Activated naive CD4-positive, alpha-beta T cell treated with anti-CD3 and anti-CD28 coated beads, Interleukin-2, amount 10 ng/mL, durations not matched to agents 7 days and 5 days (primary cell): Measurements from ENCODE around the gene SUFU.
A peak's percentile ranks its signal among the peaks of the same experiment; 100 is the strongest.

Experiments
- CTCF ChIA-PET: fragments of 350-600 bp; sonication (Branson Sonifier 250); formaldehyde crosslinking; loops from one replicate; lab custom pipeline; 2021; ENCODE audit warnings: antibody characterized with exemption; lab: Charles Lee
- DNase-seq: peaks from one replicate; pipeline ENCODE4 v3.0.0-alpha.2; 2020
- H3K27ac Mint-ChIP-seq: one replicate; pipeline ENCODE4 v1.8.0; 2021; ENCODE audit warnings: mild to moderate bottlenecking, moderate library complexity, mixed read lengths
- H3K27me3 Mint-ChIP-seq: one replicate; pipeline ENCODE4 v1.8.0; 2021; ENCODE audit warnings: mild to moderate bottlenecking, mixed read lengths
- H3K36me3 Mint-ChIP-seq: one replicate; pipeline ENCODE4 v1.8.0; 2021; ENCODE audit warnings: mixed read lengths
- H3K4me1 Mint-ChIP-seq: one replicate; pipeline ENCODE4 v1.8.0; 2021; ENCODE audit warnings: mixed read lengths
- H3K4me3 Mint-ChIP-seq: one replicate; pipeline ENCODE4 v1.8.0; 2021; ENCODE audit warnings: mild to moderate bottlenecking, moderate library complexity, mixed read lengths
- H3K9me3 Mint-ChIP-seq: one replicate; pipeline ENCODE4 v1.8.0; 2021; ENCODE audit warnings: mixed read lengths

The SUFU gene

DNA sequence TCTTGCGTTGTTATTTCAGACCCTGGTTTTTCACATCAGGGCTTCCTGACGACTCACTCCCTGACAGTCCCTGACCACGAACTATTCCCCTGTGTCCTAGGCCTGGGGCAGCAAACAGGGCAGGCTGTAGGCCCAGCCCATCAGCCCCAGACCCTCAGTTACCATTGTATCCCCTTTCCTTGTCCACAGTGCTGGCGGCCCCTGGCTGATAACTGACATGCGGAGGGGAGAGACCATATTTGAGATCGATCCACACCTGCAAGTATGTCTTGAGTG, 90.0 kb downstream of the SUFU start:
- no peak overlapping the region for H3K27ac Mint-ChIP-seq
- peaks cover 3% of the 10 kb centered on the region for H3K36me3 Mint-ChIP-seq
- DNase-seq, result no peak
- H3K9me3 Mint-ChIP-seq, result no peaks in the 10 kb centered on the region
- no peak overlapping the region for H3K4me3 Mint-ChIP-seq
- H3K27me3 Mint-ChIP-seq, result no peaks in the 10 kb centered on the region
- no peaks in the 10 kb centered on the region for H3K4me1 Mint-ChIP-seq
- CTCF ChIA-PET, result interaction anchor here (1.1 kb wide), 1 partner anchor 91 kb away, joined by 3 read pairs; no protein-coding TSS in a partner anchor

DNA sequence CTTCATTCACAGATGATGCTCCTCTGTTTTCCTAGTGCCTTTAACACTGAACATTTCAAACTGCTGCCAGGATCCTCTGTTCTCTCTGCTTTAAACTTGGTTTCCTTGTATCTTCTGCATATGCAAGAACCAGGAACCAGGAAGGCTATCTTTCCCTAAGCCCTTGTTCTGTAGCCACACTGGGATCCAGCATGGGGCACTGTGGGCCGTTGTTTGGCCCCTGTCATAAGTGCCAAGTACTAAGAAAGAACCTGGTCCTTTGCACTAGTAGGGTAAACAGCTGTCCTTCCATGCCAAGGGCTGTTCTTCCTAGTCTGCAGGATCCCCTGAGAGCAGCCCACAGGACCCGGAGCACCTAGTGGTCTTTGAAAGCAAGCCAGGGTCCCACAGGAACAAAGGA, 91.5 kb downstream of the SUFU start:
- H3K36me3 Mint-ChIP-seq, result peaks cover 3% of the 10 kb centered on the region
- no peaks in the 10 kb centered on the region for H3K27me3 Mint-ChIP-seq
- no peaks in the 10 kb centered on the region for H3K9me3 Mint-ChIP-seq
- no peak overlapping the region for H3K4me3 Mint-ChIP-seq
- no peak for DNase-seq
- CTCF ChIA-PET, result interaction anchor here (0.9 to 2.8 kb wide), 6 partner anchors 10 to 117 kb away, joined by 3 to 13 read pairs (median 4); no protein-coding TSS in a partner anchor
- no peaks in the 10 kb centered on the region for H3K4me1 Mint-ChIP-seq
- no peak overlapping the region for H3K27ac Mint-ChIP-seq

DNA sequence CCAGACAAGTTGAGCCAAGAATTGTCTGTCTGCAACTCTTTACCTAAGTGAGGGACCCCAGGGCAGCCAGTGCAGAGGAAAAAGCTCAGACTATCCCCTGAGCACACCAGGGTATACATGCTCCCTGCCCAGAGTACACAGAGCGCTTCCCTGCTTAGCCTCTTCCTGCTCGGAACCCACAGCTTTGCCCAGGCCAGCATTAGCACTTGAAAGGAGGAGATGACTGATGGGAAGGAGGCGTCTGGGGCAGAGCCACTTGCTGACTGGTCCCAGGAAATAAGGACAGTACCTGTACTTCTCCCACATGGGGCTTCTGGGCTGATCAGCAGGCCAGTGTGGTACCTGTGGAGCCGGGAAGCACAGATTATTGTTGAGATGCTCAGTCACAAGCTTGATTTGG, 92.1 kb downstream of the SUFU start:
- Mint-ChIP-seq H3K4me1 (no peaks in the 10 kb centered on the region), H3K27me3 (no peaks in the 10 kb centered on the region), H3K27ac (no peak overlapping the region), H3K36me3 (peaks cover 5% of the 10 kb centered on the region), H3K9me3 (no peaks in the 10 kb centered on the region), H3K4me3 (no peak overlapping the region)
- CTCF ChIA-PET, result interaction anchor here (0.7 to 2.8 kb wide), 12 partner anchors 8 to 241 kb away, joined by 3 to 13 read pairs (median 4); partner anchors contain the start of gene SUFU
- DNase-seq, result no peak

DNA sequence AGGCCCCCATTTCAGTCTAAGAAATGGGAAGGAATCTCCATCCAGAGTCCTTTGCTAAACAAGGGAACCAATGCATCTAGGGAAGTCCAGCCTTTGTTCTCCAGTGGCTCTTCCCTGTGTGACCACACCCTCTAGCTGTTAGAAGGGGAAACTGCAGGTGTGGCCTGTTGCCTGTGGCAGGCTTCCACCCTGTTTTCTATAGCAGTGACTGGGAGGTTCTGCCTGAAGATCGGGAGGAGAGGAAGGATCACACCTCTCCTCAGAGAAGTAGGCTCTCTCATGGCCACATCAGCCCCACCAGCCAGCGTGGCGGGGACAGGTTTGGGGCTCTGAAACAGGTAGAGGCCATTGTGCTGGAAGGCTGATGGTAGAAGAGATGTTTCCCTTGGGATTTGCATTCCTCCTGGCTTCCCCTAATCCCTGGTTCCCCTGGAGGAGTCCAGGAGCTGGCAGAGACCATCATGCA, 92.8 kb downstream of the SUFU start:
- peak; percentile 48 for DNase-seq

DNA sequence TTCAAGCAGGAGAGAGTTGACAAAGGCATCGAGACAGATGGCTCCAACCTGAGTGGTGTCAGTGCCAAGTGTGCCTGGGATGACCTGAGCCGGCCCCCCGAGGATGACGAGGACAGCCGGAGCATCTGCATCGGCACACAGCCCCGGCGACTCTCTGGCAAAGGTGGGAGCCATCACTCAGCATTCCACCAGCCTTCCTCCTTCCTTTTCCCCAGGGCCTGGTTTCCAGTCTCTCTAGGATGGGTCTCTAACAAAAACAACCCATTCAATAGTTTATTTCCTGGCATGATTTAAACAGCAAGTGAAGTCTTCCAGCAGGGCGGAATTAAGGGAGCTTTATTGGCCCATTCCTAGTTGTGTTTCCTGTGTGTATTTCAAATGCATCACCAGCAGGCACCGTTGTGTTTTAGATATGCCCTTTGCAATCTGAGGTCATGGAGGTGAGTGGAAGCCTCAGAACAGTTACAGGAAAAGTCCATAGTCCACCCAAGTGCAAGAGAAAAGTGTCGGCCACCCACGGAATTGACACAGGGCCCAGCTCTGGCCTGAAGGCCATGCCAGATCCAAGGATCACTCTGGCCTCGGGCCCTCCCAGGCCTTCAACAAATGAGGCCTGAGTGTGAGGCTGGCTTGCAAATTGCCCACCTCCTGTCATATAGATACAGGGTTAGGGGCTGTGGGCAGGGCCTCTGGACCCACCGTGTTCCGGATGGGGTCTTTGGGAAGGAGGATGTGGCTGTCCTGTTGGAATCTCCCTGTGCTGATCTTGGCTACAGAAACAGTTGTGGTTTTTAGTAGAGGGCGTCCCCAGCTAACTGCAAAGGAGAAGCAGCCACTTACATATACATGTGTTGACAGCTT, 93.6 kb downstream of the SUFU start:
- DNase-seq, result no peak
- no peaks in the 10 kb centered on the region for H3K4me1 Mint-ChIP-seq
- no peaks in the 10 kb centered on the region for H3K9me3 Mint-ChIP-seq
- CTCF ChIA-PET, result interaction anchor here (0.7 to 2.8 kb wide), 9 partner anchors 8 to 242 kb away, joined by 3 to 13 read pairs (median 4); partner anchors contain the start of gene SUFU
- H3K36me3 Mint-ChIP-seq, result peaks cover 5% of the 10 kb centered on the region
- no peak overlapping the region for H3K27ac Mint-ChIP-seq
- H3K27me3 Mint-ChIP-seq, result no peaks in the 10 kb centered on the region
- no peak overlapping the region for H3K4me3 Mint-ChIP-seq

More for the DNA sequence above, 92.8 kb downstream of the SUFU start:
- H3K27me3 Mint-ChIP-seq, result no peaks in the 10 kb centered on the region
- H3K4me3 Mint-ChIP-seq, result no peak overlapping the region
- H3K9me3 Mint-ChIP-seq, result no peaks in the 10 kb centered on the region
- H3K4me1 Mint-ChIP-seq, result no peaks in the 10 kb centered on the region
- no peak overlapping the region for H3K27ac Mint-ChIP-seq
- H3K36me3 Mint-ChIP-seq, result peaks cover 5% of the 10 kb centered on the region
- CTCF ChIA-PET, result interaction anchor here (1.1 to 2.8 kb wide), 9 partner anchors 9 to 242 kb away, joined by 3 to 13 read pairs (median 5); partner anchors contain the start of gene SUFU

DNA sequence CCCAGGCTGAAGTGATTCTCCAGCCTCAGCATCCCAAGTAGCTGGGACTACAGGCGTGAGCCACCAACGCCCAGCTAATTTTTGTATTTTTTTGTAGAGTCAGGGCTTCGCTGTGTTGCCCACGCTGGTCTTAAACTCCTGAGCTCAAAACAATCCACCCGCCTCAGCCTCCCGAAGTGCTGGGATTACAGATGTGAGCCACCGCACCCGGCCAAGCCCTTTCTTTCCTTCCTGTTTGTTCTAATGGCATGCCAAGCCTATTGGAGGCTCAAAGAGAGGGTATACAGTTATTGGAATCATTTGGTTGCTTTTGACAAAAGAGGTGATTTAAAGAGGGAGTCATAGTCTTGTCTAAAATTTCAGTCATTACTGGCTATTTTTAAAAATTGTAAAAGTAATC, 94.5 kb downstream of the SUFU start:
- Mint-ChIP-seq H3K9me3 (no peaks in the 10 kb centered on the region), H3K27ac (no peak overlapping the region), H3K4me1 (no peaks in the 10 kb centered on the region), H3K4me3 (no peak overlapping the region), H3K27me3 (no peaks in the 10 kb centered on the region), H3K36me3 (peaks cover 5% of the 10 kb centered on the region)
- CTCF ChIA-PET, result interaction anchor here (0.8 to 1.1 kb wide), 3 partner anchors 16 to 77 kb away, joined by 3 to 4 read pairs (median 3); no protein-coding TSS in a partner anchor
- no peak for DNase-seq

DNA sequence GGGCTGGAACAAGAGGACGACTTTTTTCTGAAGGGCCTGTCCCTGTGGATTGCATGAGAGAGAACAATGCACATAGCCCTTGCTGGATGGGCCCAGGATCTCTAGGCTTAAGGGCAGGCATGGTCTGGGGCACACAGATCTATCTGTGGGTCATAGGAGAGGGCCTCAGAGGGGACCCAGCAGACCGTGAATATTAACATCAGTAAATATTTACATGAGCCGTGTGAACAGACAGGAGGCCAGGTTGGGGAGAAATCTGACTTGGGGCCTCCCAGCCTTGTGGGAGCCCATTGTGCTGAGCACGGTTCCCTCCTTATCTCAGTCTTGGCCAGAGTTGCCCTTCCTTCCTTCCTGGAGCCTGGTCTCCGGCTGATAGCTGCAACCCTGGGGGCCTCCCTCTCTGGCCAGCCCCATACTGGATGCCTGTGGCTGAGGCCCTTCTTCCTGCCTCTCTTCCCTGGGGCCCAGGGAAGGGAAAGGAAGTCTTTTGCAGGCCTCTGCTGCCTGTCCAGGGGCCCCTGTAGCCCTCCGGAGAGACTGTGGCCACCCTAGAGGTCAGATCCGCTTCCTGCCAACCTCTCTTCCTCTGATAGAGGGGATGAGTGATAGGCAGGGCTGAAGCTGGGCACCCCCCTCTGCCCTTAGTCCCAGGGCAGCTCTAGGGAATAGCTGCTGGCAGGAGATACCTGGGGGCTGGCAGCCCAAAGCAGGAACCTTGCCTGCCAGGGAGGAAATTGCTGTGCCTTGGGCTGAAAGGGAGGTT, 96.0 kb downstream of the SUFU start:
- peaks cover 8% of the 10 kb centered on the region for H3K36me3 Mint-ChIP-seq
- H3K27me3 Mint-ChIP-seq, result no peaks in the 10 kb centered on the region
- H3K4me3 Mint-ChIP-seq, result no peak overlapping the region
- no peak for DNase-seq
- H3K9me3 Mint-ChIP-seq, result no peaks in the 10 kb centered on the region
- CTCF ChIA-PET, result interaction anchor here (1.2 to 3.1 kb wide), 4 partner anchors 16 to 368 kb away, joined by 3 to 8 read pairs (median 4); partner anchors contain the start of gene SUFU
- no peak overlapping the region for H3K27ac Mint-ChIP-seq
- peaks cover 3% of the 10 kb centered on the region for H3K4me1 Mint-ChIP-seq

DNA sequence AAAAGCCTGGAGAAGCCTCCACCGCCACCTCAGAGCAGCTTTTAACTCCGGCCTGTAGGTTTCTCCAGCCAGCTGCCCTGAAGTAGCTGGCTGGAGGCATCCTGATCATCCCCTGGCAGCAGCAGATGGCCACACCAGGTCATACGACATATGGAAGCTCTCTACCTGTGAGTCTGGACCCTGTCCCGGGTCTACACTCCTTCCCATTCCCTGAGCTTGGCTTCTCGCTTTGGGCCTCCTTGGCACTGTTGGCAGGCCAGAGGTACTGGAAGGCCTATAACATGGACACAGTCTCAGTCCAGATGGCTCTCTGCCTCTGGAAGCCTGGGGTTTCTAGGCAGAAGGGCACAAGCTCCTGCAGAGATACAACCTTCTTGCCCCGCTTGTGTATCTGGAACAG, 97.0 kb downstream of the SUFU start:
- Mint-ChIP-seq H3K27ac (no peak overlapping the region), H3K9me3 (no peaks in the 10 kb centered on the region), H3K4me1 (peaks cover 3% of the 10 kb centered on the region), H3K27me3 (no peaks in the 10 kb centered on the region), H3K36me3 (peaks cover 8% of the 10 kb centered on the region), H3K4me3 (no peak overlapping the region)
- DNase-seq, result no peak
- CTCF ChIA-PET, result interaction anchor here (1.1 to 3.1 kb wide), 5 partner anchors 14 to 371 kb away, joined by 3 to 8 read pairs (median 4); partner anchors contain the start of gene SUFU

DNA sequence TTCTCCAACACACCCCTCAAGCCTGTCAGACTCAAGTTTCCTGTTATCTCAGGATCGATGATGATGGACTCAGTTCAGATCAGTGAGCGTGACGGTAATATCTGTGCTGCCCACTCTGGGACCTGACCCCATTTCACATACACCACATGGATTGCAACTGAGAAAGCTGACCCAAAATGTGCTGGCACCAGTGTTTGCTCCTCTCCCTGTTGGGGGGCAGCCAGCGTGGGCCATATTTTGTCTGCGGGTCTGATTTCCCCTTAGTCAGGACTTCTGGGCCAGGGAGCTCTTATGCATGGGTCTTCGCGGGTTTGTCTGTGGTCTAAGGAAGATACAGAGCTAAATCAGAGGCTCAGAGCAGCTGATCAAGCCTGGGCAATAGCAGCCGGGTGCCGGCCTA, 97.9 kb downstream of the SUFU start:
- H3K27ac Mint-ChIP-seq, result no peak overlapping the region
- CTCF ChIA-PET, result interaction anchor here (0.8 to 3.1 kb wide), 3 partner anchors 18 to 98 kb away, joined by 3 to 8 read pairs (median 5); partner anchors contain the start of gene SUFU
- peaks cover 3% of the 10 kb centered on the region for H3K4me1 Mint-ChIP-seq
- no peak overlapping the region for H3K4me3 Mint-ChIP-seq
- no peaks in the 10 kb centered on the region for H3K27me3 Mint-ChIP-seq
- H3K36me3 Mint-ChIP-seq, result peaks cover 11% of the 10 kb centered on the region
- DNase-seq, result no peak
- H3K9me3 Mint-ChIP-seq, result no peaks in the 10 kb centered on the region

DNA sequence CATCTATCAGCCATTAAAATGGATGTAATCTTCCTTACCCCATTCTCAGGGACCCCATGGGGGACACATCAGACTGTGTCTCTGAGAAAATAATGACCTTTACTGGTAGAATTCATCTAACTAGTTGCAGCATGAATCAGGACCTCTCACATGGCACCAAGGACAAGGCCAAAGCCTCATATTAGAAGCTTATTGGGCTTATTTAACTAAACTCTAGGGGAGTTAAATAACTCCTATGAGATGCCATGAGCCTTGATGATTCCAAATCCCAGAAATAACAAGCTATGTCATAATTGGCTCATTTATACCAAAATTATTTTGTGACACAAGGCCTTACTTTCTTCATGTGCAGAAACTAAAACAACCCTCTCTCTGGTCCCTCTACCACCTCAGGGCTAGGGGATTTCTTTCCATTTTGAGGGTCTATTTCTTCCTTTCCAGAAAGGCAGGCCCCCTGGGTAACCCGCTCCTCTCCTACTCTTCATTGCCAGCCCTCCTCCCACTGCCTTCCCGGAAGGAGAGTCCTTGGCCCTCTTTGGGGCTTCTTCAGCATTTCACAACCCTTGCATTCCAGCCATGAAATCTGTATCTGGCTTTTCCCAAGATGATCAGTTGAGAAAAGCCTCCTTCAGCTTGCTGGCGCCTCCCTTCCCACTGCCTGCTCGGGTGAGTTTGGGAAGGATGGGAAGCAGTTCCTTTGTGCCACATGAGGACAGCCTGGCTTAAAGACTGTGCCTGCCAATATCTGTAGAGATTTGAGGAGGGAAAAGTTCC, 98.7 kb downstream of the SUFU start:
- Mint-ChIP-seq H3K4me3 (no peak overlapping the region), H3K27ac (no peak overlapping the region), H3K27me3 (no peaks in the 10 kb centered on the region), H3K4me1 (peaks cover 3% of the 10 kb centered on the region), H3K9me3 (no peaks in the 10 kb centered on the region), H3K36me3 (peaks cover 9% of the 10 kb centered on the region)
- CTCF ChIA-PET, result interaction anchor here (0.7 to 3.1 kb wide), 4 partner anchors 17 to 98 kb away, joined by 3 to 8 read pairs (median 4); partner anchors contain the start of gene SUFU
- no peak for DNase-seq

DNA sequence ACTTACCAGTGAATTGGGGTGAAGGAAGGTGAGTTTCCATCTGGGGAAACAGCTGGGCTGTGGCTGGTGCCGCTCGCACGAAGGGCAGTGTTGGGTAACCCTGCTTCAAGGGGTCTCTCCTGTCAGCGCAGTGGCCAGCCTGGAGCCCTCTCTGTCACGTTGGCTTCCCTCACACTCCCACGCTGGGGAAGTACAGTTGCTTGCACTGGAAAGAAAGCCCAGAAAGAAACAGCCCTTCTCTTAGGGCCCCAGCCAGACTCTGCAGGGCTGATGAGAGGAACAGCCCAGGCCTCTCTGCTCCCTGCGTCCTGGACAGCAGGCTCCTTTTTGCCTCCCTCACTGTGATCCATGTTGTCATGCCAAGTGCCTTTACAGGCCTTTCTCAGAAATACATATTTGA, 100.2 kb downstream of the SUFU start:
- Mint-ChIP-seq H3K36me3 (peaks cover 9% of the 10 kb centered on the region), H3K4me1 (peaks cover 3% of the 10 kb centered on the region), H3K27ac (no peak overlapping the region), H3K27me3 (no peaks in the 10 kb centered on the region), H3K9me3 (no peaks in the 10 kb centered on the region), H3K4me3 (no peak overlapping the region)
- CTCF ChIA-PET, result no interaction called here
- no peak for DNase-seq

DNA sequence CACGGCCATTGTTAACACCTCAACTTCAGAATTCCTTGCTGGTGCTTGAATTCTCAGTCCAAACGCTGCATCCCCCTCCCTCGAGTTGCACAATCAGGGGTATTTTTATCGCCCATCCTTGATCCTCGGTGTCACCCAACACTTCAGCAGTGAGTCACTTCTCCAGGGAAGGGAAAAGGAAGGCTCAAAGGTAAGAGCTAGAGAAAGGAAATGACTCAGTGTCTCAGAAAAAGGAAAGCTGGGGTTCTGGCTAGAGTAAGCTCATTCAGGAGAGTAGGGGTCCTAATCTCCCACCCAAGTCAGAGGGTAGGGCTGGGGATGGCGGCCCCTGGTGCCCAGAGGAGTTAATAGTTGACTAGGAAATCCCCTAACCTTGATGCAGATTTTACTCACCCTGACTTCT, 100.7 kb downstream of the SUFU start:
- no peak overlapping the region for H3K27ac Mint-ChIP-seq
- H3K4me3 Mint-ChIP-seq, result no peak overlapping the region
- H3K9me3 Mint-ChIP-seq, result no peaks in the 10 kb centered on the region
- no peaks in the 10 kb centered on the region for H3K27me3 Mint-ChIP-seq
- peaks cover 12% of the 10 kb centered on the region for H3K36me3 Mint-ChIP-seq
- H3K4me1 Mint-ChIP-seq, result peaks cover 3% of the 10 kb centered on the region
- no peak for DNase-seq
- CTCF ChIA-PET, result interaction anchor here (1.9 kb wide), 1 partner anchor 9 kb away, joined by 10 read pairs; no protein-coding TSS in a partner anchor

DNA sequence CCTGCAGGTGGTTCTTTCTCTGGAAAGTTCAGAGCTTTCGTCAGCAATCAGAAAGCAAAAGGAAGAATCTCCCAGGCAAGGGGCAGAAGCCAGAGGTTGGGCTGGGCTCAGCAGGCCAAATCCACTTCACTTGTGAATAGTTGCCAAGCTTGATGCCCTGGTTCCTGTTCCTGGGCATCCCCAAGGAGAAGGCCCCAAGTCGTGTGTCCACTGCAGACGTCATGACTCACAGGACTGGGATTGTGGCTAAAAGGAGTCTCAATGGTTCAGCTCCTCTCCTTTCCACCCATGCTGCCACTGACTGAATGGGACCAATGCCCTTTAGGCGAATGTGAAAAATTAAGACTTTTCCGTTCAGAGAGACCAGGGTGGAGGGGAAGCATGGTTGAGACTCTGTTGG, 101.9 kb downstream of the SUFU start:
- CTCF ChIA-PET, result interaction anchor here (0.9 to 1.9 kb wide), 2 partner anchors 10 to 46 kb away, joined by 3 to 10 read pairs; no protein-coding TSS in a partner anchor
- H3K4me1 Mint-ChIP-seq, result peaks cover 8% of the 10 kb centered on the region
- no peaks in the 10 kb centered on the region for H3K27me3 Mint-ChIP-seq
- no peak for DNase-seq
- H3K4me3 Mint-ChIP-seq, result no peak overlapping the region
- H3K9me3 Mint-ChIP-seq, result no peaks in the 10 kb centered on the region
- H3K36me3 Mint-ChIP-seq, result peaks cover 10% of the 10 kb centered on the region
- no peak overlapping the region for H3K27ac Mint-ChIP-seq
